ENCODE data around the gene PLEKHG4B. TPM values are rescaled to one million over a fixed set of nuclear protein-coding genes. Genes with fewer than 3 reads are reported as not detected.

The PLEKHG4B gene
- total RNA-seq, 1 donor from 2014 or later = 49.4 TPM

- Mint-ChIP-seq H3K36me3 (ENCODE audit: unreplicated experiment) (no peaks in the 10 kb centered on the region), H3K27ac (ENCODE audit: unreplicated experiment) (peak within 1 kb of the TSS; percentile 34), H3K4me3 (ENCODE audit: unreplicated experiment) (no peak within 1 kb of the TSS), H3K9me3 (ENCODE audit: unreplicated experiment) (peaks cover 6% of the 10 kb centered on the region), H3K27me3 (ENCODE audit: unreplicated experiment) (peaks cover 10% of the 10 kb centered on the region), H3K4me1 (ENCODE audit: low read depth, unreplicated experiment) (peaks cover 19% of the 10 kb centered on the region)
- TF ChIP-seq CTCF (IDR thresholded peaks at IDR 0.05; ENCODE audit: partially characterized antibody, unreplicated experiment) = no peak
- peak; percentile 53 for DNase-seq
These were observed 99.3 kb downstream of the PLEKHG4B start, which contains the start of gene LRRC14B for GRCh38 chr5:191036-191948. Gene LRRC14B (plus strand): TSS chr5:191495. CDS start chr5:191539, 44 bp downstream.

GRCh38 chr5:191949-192690 lies 100.2 kb downstream of the PLEKHG4B start:
- H3K27ac Mint-ChIP-seq (ENCODE audit: unreplicated experiment) = no peak overlapping the region
- H3K36me3 Mint-ChIP-seq (ENCODE audit: unreplicated experiment) = no peaks in the 10 kb centered on the region
- no peak for TF ChIP-seq CTCF (IDR thresholded peaks at IDR 0.05; ENCODE audit: partially characterized antibody, unreplicated experiment)
- H3K27me3 Mint-ChIP-seq (ENCODE audit: unreplicated experiment) = peaks cover 10% of the 10 kb centered on the region
- H3K9me3 Mint-ChIP-seq (ENCODE audit: unreplicated experiment) = peaks cover 6% of the 10 kb centered on the region
- DNase-seq = peak; percentile 18
- no peak overlapping the region for H3K4me3 Mint-ChIP-seq (ENCODE audit: unreplicated experiment)
- peaks cover 22% of the 10 kb centered on the region for H3K4me1 Mint-ChIP-seq (ENCODE audit: low read depth, unreplicated experiment)

GRCh38 chr5:192691-192969 lies 100.7 kb downstream of the PLEKHG4B start:
- Mint-ChIP-seq H3K27me3 (ENCODE audit: unreplicated experiment) (peaks cover 10% of the 10 kb centered on the region), H3K4me3 (ENCODE audit: unreplicated experiment) (no peak overlapping the region), H3K27ac (ENCODE audit: unreplicated experiment) (no peak overlapping the region), H3K36me3 (ENCODE audit: unreplicated experiment) (no peaks in the 10 kb centered on the region), H3K4me1 (ENCODE audit: low read depth, unreplicated experiment) (peaks cover 20% of the 10 kb centered on the region), H3K9me3 (ENCODE audit: unreplicated experiment) (peaks cover 6% of the 10 kb centered on the region)
- no peak for TF ChIP-seq CTCF (IDR thresholded peaks at IDR 0.05; ENCODE audit: partially characterized antibody, unreplicated experiment)
- DNase-seq = peak; percentile 13

- Mint-ChIP-seq H3K4me1 (ENCODE audit: low read depth, unreplicated experiment) (peaks cover 18% of the 10 kb centered on the region), H3K9me3 (ENCODE audit: unreplicated experiment) (peaks cover 6% of the 10 kb centered on the region), H3K36me3 (ENCODE audit: unreplicated experiment) (no peaks in the 10 kb centered on the region), H3K27ac (ENCODE audit: unreplicated experiment) (no peak overlapping the region), H3K4me3 (ENCODE audit: unreplicated experiment) (no peak overlapping the region), H3K27me3 (ENCODE audit: unreplicated experiment) (peaks cover 10% of the 10 kb centered on the region)
- DNase-seq = peak; percentile 14
- no peak for TF ChIP-seq CTCF (IDR thresholded peaks at IDR 0.05; ENCODE audit: partially characterized antibody, unreplicated experiment)
These were observed 101.2 kb downstream of the PLEKHG4B start for GRCh38 chr5:192970-193831.

All from glutamatergic neuron (in vitro differentiated cells).